ENCODE results near the gene ACAA1.

DNA sequence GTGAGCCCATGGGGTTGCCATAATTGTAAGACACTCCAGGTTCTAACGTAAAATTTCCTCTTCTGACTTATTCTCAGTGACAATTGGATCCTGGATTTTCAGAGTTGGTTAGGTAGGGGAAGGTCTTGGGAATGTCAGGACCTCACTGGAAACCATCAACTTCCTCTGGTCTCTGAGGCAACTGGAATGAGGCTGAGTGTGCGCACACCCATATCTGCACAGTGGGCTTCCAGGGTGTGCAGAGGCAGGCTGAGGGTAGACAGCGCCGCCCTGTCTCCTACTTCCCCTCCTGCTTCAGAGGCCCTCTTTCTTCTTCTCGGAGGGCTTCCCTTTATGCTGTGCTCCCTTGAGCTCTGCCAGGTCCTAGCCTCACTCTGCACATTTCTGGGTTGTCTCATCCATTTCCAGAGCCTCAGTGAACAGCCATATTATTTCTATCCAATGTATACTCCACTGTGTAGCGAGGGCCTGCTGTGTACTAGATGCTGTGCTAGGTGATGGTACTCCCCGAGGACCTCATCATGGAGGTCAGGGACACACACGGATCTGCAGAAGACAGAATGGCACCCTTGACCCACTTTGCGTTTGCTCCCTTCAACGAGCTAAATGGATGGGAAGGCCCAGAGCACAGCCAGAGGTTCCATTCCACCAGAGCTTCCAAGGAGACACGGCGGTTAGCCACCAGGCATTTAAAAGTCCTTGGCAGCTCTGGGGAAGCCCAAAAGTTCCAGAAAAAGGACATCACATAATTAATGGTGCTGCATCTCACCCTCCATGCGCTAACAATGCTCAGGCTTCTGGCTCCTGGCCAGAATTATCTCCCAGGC lies 18.3 kb downstream of the ACAA1 start:
- TF ChIP-seq, protein P1, sequence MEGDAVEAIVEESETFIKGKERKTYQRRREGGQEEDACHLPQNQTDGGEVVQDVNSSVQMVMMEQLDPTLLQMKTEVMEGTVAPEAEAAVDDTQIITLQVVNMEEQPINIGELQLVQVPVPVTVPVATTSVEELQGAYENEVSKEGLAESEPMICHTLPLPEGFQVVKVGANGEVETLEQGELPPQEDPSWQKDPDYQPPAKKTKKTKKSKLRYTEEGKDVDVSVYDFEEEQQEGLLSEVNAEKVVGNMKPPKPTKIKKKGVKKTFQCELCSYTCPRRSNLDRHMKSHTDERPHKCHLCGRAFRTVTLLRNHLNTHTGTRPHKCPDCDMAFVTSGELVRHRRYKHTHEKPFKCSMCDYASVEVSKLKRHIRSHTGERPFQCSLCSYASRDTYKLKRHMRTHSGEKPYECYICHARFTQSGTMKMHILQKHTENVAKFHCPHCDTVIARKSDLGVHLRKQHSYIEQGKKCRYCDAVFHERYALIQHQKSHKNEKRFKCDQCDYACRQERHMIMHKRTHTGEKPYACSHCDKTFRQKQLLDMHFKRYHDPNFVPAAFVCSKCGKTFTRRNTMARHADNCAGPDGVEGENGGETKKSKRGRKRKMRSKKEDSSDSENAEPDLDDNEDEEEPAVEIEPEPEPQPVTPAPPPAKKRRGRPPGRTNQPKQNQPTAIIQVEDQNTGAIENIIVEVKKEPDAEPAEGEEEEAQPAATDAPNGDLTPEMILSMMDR (IDR thresholded peaks at IDR 0.05; ENCODE audit: low read depth, low read length) = no peak
- TF ChIP-seq POLR2A (IDR thresholded peaks at IDR 0.05; ENCODE audit: extremely low read depth, insufficient read length) (no peak), MYC (IDR thresholded peaks at IDR 0.05; ENCODE audit: low read depth, low read length) (no peak)
- TF ChIP-seq, protein P2, sequence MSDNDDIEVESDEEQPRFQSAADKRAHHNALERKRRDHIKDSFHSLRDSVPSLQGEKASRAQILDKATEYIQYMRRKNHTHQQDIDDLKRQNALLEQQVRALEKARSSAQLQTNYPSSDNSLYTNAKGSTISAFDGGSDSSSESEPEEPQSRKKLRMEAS (IDR thresholded peaks at IDR 0.05; ENCODE audit: low read depth, low read length) = no peak
